Neuronal stem cell (in vitro differentiated cells): ENCODE results near the gene PRKAR2A.

Experiments
- DNase-seq: peaks from one replicate; pipeline ENCODE4 v3.0.0-alpha.2; 2013; ENCODE audit warnings: low spot score
- H2AFZ ChIP-seq: one replicate; pipeline ENCODE4 v1.6.1; 2013; ENCODE audit warnings: mild to moderate bottlenecking, low read length, inconsistent platforms
- H2AK5ac ChIP-seq: 2 replicates; pipeline ENCODE4 v1.6.1; 2013; ENCODE audit warnings: low read depth, mild to moderate bottlenecking, inconsistent platforms, low read length, moderate library complexity, mixed read lengths
- H2BK120ac ChIP-seq: 2 replicates; pipeline ENCODE4 v1.6.1; 2013; ENCODE audit warnings: low read depth, mild to moderate bottlenecking, inconsistent platforms, low read length, moderate library complexity, mixed read lengths
- H2BK12ac ChIP-seq: one replicate; pipeline ENCODE4 v1.6.1; 2013; ENCODE audit warnings: low read length, inconsistent platforms
- H2BK15ac ChIP-seq: 2 replicates; pipeline ENCODE4 v1.6.1; 2013; ENCODE audit warnings: mild to moderate bottlenecking, low read length, inconsistent platforms, mixed read lengths
- H2BK5ac ChIP-seq: one replicate; pipeline ENCODE4 v1.6.1; 2013; ENCODE audit warnings: inconsistent platforms, mild to moderate bottlenecking, low read length, moderate library complexity
- H3K14ac ChIP-seq: one replicate; pipeline ENCODE4 v1.6.1; 2013; ENCODE audit warnings: low read length, inconsistent platforms
- H3K18ac ChIP-seq: 2 replicates; pipeline ENCODE4 v1.6.1; 2013; ENCODE audit warnings: low read length, inconsistent platforms
- H3K23ac ChIP-seq: 2 replicates; pipeline ENCODE4 v1.6.1; 2013; ENCODE audit warnings: low read depth, mild to moderate bottlenecking, mixed read lengths, low read length, inconsistent platforms; ENCODE audit not compliant: poor library complexity
- H3K27ac ChIP-seq: replicated peaks from 3 replicates; pipeline ENCODE4 v1.5.1; 2013; ENCODE audit warnings: low read length, inconsistent platforms
- H3K27me3 ChIP-seq, 3 experiments: 2 replicates each; pipeline ENCODE4 v1.6.1; 2013; ENCODE audit warnings: low read length in 3 of 3, mild to moderate bottlenecking in 2 of 3, inconsistent platforms in 1 of 3, low read depth in 1 of 3, mixed read lengths in 1 of 3, moderate library complexity in 1 of 3; ENCODE audit not compliant: control insufficient read depth in 3 of 3, insufficient read depth in 3 of 3
- H3K36me3 ChIP-seq, 2 donors: replicated peaks in 1 of 2; 2 replicates each; pipeline ENCODE4 v1.6.1; 2013; ENCODE audit warnings: low read length in 2 of 2; ENCODE audit not compliant: control insufficient read depth in 2 of 2, insufficient read depth in 2 of 2
- H3K4ac ChIP-seq: 2 replicates; pipeline ENCODE4 v1.6.1; 2013; ENCODE audit warnings: inconsistent platforms, mild to moderate bottlenecking, low read length, moderate library complexity
- H3K4me1 ChIP-seq, 2 donors: 1 replicate in 1 of 2; 2 replicates in 1 of 2; pipeline ENCODE4 v1.6.1; 2013; ENCODE audit warnings: low read length in 2 of 2, low read depth in 1 of 2; ENCODE audit not compliant: control insufficient read depth in 2 of 2, insufficient read depth in 1 of 2
- H3K4me2 ChIP-seq: one replicate; pipeline ENCODE4 v1.6.1; 2013; ENCODE audit warnings: mild to moderate bottlenecking, low read length, inconsistent platforms; ENCODE audit not compliant: insufficient read depth, poor library complexity, severe bottlenecking
- H3K4me3 ChIP-seq, 2 donors: 2 replicates each; pipeline ENCODE4 v1.5.1; 2013; ENCODE audit warnings: low read length in 2 of 2, mild to moderate bottlenecking in 2 of 2, inconsistent platforms in 1 of 2, moderate library complexity in 1 of 2
- H3K79me1 ChIP-seq: one replicate; pipeline ENCODE4 v1.6.1; 2013; ENCODE audit warnings: low read depth, mild to moderate bottlenecking, inconsistent platforms, low read length, moderate library complexity
- H3K9ac ChIP-seq: one replicate; pipeline ENCODE4 v1.6.1; 2013; ENCODE audit warnings: mild to moderate bottlenecking, low read depth, low read length, inconsistent platforms; ENCODE audit not compliant: poor library complexity
- H3K9me3 ChIP-seq, 2 donors: replicated peaks in 1 of 2; 2 replicates each; pipeline versions ENCODE3 to v1.6.1; 2013; ENCODE audit warnings: low read length in 2 of 2, mild to moderate bottlenecking in 2 of 2, inconsistent platforms in 1 of 2, low read depth in 1 of 2, mixed read lengths in 1 of 2, moderate library complexity in 1 of 2; ENCODE audit not compliant: control insufficient read depth in 2 of 2, insufficient read depth in 1 of 2
- H4K8ac ChIP-seq: one replicate; pipeline ENCODE4 v1.6.1; 2013; ENCODE audit warnings: low read depth, mild to moderate bottlenecking, inconsistent platforms, low read length, moderate library complexity
- H4K91ac ChIP-seq: one replicate; pipeline ENCODE4 v1.6.1; 2013; ENCODE audit warnings: low read length, low read depth, mild to moderate bottlenecking, inconsistent platforms; ENCODE audit not compliant: poor library complexity
- WGBS, 2 donors: extraction: QIAGEN DNeasy Blood & Tissue Kit; methylation state at CpG; one replicate each; pipeline ENCODE4 v1.1.7; 2013; ENCODE audit warnings: missing lambda C conversion rate in 2 of 2, mixed read lengths in 1 of 2; ENCODE audit not compliant: insufficient read length in 2 of 2, insufficient replicate concordance in 1 of 2; ENCODE audit errors: extremely low coverage in 2 of 2; 5-methylcytosine and 5-hydroxymethylcytosine counted together

The PRKAR2A gene

GRCh38 chr3:48885753-48886152 is 38.1 kb upstream of the PRKAR2A start:
- Histone ChIP-seq H3K4me3 (no peak overlapping the region), H2BK12ac (no peak overlapping the region)

GRCh38 chr3:48881652-48882114 is 34.0 kb upstream of the PRKAR2A start:
- no peak overlapping the region for H3K27ac ChIP-seq
- no peak overlapping the region for H2BK5ac ChIP-seq
- H4K91ac ChIP-seq = no peak overlapping the region
- no peak overlapping the region for H2BK120ac ChIP-seq
- no peak overlapping the region for H3K4me3 ChIP-seq
- H3K14ac ChIP-seq = no peak overlapping the region
- H2BK15ac ChIP-seq = no peak overlapping the region
- no peak overlapping the region for H3K4me2 ChIP-seq
- no peak overlapping the region for H3K9ac ChIP-seq
- no peak overlapping the region for H2AK5ac ChIP-seq
- H3K4me1 ChIP-seq = no peaks in the 10 kb centered on the region
- H2BK12ac ChIP-seq = no peak overlapping the region
- H3K79me1 ChIP-seq = no peaks in the 10 kb centered on the region
- no peak overlapping the region for H2AFZ ChIP-seq
- H4K8ac ChIP-seq = no peak overlapping the region
- H3K4ac ChIP-seq = no peak overlapping the region
- H3K36me3 ChIP-seq = no peaks in the 10 kb centered on the region
- DNase-seq = no peak
- no peak overlapping the region for H3K23ac ChIP-seq
- no peaks in the 10 kb centered on the region for H3K27me3 ChIP-seq
- no peak overlapping the region for H3K18ac ChIP-seq
- no CpG with 5 or more reads among the region's 5 CpGs for WGBS, 2 donors
- H3K9me3 ChIP-seq = no peaks in the 10 kb centered on the region

More at GRCh38 chr3:48885753-48886152, 38.1 kb upstream of the PRKAR2A start:
- no peak overlapping the region for H2BK5ac ChIP-seq
- no peak overlapping the region for H2BK120ac ChIP-seq
- H3K27ac ChIP-seq = no peak overlapping the region
- H2AK5ac ChIP-seq = no peak overlapping the region
- H2AFZ ChIP-seq = no peak overlapping the region
- H3K4me2 ChIP-seq = no peak overlapping the region
- H2BK15ac ChIP-seq = no peak overlapping the region
- H3K4ac ChIP-seq = no peak overlapping the region
- no peaks in the 10 kb centered on the region for H3K79me1 ChIP-seq
- no peak overlapping the region for H3K23ac ChIP-seq
- H3K9ac ChIP-seq = no peak overlapping the region
- no peaks in the 10 kb centered on the region for H3K27me3 ChIP-seq
- no peak overlapping the region for H4K8ac ChIP-seq
- DNase-seq = no peak
- no peak overlapping the region for H4K91ac ChIP-seq
- H3K4me1 ChIP-seq = no peaks in the 10 kb centered on the region
- no peak overlapping the region for H3K18ac ChIP-seq
- H3K36me3 ChIP-seq = no peaks in the 10 kb centered on the region
- no peaks in the 10 kb centered on the region for H3K9me3 ChIP-seq
- no peak overlapping the region for H3K14ac ChIP-seq

GRCh38 chr3:48881006-48881405 is 33.3 kb upstream of the PRKAR2A start:
- Histone ChIP-seq H3K4me3 (no peak overlapping the region), H3K4me1 (no peaks in the 10 kb centered on the region), H2BK5ac (no peak overlapping the region), H3K27ac (no peak overlapping the region), H2BK120ac (no peak overlapping the region), H2AK5ac (no peak overlapping the region), H3K4me2 (no peak overlapping the region), H3K36me3 (no peaks in the 10 kb centered on the region), H3K79me1 (no peaks in the 10 kb centered on the region), H4K8ac (no peak overlapping the region), H3K9me3 (no peaks in the 10 kb centered on the region), H3K23ac (no peak overlapping the region), H4K91ac (no peak overlapping the region), H3K4ac (no peak overlapping the region), H3K27me3 (no peaks in the 10 kb centered on the region), H2BK15ac (no peak overlapping the region), H2BK12ac (no peak overlapping the region), H2AFZ (no peak overlapping the region), H3K14ac (no peak overlapping the region), H3K18ac (no peak overlapping the region), H3K9ac (no peak overlapping the region)
- no peak for DNase-seq
- no CpG with 5 or more reads among the region's 3 CpGs for WGBS, 2 donors

DNA sequence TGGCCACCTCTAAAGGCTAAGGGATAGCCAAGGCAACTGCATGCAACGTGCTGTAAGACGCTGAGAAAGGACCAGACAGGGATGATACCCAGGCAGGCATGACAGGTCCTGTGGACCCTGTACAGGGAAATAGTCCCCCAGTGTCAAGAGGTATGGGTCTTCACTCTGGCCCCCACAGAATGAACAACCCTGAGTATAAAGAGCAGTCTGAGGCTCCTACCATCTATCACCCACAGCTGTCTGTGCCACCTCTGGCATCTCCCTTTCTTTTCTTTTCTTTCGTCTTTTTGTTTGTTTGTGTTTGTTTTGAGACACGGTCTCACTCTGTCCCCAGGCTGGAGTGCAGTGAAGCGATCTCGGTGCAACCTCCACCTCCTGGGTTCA is 32.3 kb upstream of the PRKAR2A start:
- Histone ChIP-seq H3K9me3 (no peaks in the 10 kb centered on the region), H4K8ac (no peak overlapping the region), H3K27ac (no peak overlapping the region), H3K27me3 (no peaks in the 10 kb centered on the region), H3K79me1 (no peaks in the 10 kb centered on the region), H2BK5ac (no peak overlapping the region), H2AK5ac (no peak overlapping the region), H3K9ac (no peak overlapping the region), H2BK12ac (no peak overlapping the region), H4K91ac (no peak overlapping the region), H2BK120ac (no peak overlapping the region), H3K4ac (no peak overlapping the region), H3K18ac (no peak overlapping the region), H3K23ac (no peak overlapping the region), H2AFZ (no peak overlapping the region), H3K14ac (no peak overlapping the region), H2BK15ac (no peak overlapping the region), H3K4me2 (no peak overlapping the region), H3K4me3 (no peak overlapping the region), H3K4me1 (no peaks in the 10 kb centered on the region), H3K36me3 (no peaks in the 10 kb centered on the region)
- DNase-seq = no peak
- no CpG with 5 or more reads among the region's 6 CpGs for WGBS, 2 donors
